GM12878 (cell line): Measurements from ENCODE around the gene KRTAP3-3. TPM values are rescaled to one million over a fixed set of nuclear protein-coding genes. Genes with fewer than 3 reads are reported as not detected.

ENCODE experiments used
- ATAC-seq: fragments of 200-7000 bp; cut with Tn5 transposase; 3 replicates; pipeline ENCODE4 v1.9.1; 2020; ENCODE audit warnings: mild to moderate bottlenecking, moderate library complexity
- BruUV-seq: library from RNA; stranded (reverse); fragments of 400-500 nt; replicated peaks from 2 replicates; lab custom pipeline; 2021; lab: Mats Ljungman, UMichigan
- CTCF ChIA-PET: fragments of 300-600 bp; sonication (Branson Sonifier 250); formaldehyde crosslinking; extraction: SDS; loops from one replicate; lab custom pipeline; 2021; ENCODE audit warnings: inconsistent platforms; lab: Yijun Ruan, JAX
- POLR2A ChIA-PET: fragments of 350-600 bp; formaldehyde crosslinking; extraction: SDS; loops from one replicate; lab custom pipeline; 2021; ENCODE audit warnings: inconsistent platforms; lab: Charles Lee
- RAD21 ChIA-PET: fragments of 300-600 bp; sonication (Branson Sonifier 250); formaldehyde crosslinking; loops from one replicate; lab custom pipeline; 2023; ENCODE audit warnings: antibody characterized with exemption; ENCODE audit not compliant: unreplicated experiment; lab: Charles Lee
- SMC1A ChIA-PET: fragments of 300-600 bp; sonication (Branson Sonifier 250); formaldehyde crosslinking; loops from one replicate; lab custom pipeline; 2023; ENCODE audit not compliant: unreplicated experiment, uncharacterized antibody; lab: Charles Lee
- DNase-seq: peaks from one replicate; pipeline ENCODE4 v3.0.0-alpha.2; 2011; ENCODE audit warnings: low read depth, low spot score
- FAIRE-seq: peaks from 3 replicates; lab custom pipeline; 2011; peaks lifted over from hg19 to GRCh38; lab: Jason Lieb, UNC
- H2AFZ ChIP-seq: 2 replicates; pipeline ENCODE4 v1.6.0; 2011; ENCODE audit warnings: low read depth, low read length, control low read depth; ENCODE audit not compliant: control insufficient read depth
- H3K27ac ChIP-seq: 2 replicates; pipeline ENCODE4 v1.5.1; 2011; ENCODE audit warnings: control low read depth; ENCODE audit not compliant: control insufficient read depth, insufficient read depth
- H3K27me3 ChIP-seq, 2 experiments: replicated peaks in 1 of 2; 2 replicates each; pipeline versions ENCODE4 v1.6.0 to v1.6.1; 2011; ENCODE audit warnings: low read length in 1 of 2; ENCODE audit not compliant: control insufficient read depth in 2 of 2, insufficient read depth in 2 of 2
- H3K36me3 ChIP-seq, 2 experiments: 2 replicates each; pipeline ENCODE4 v1.5.1; 2011; ENCODE audit warnings: low read length in 1 of 2; ENCODE audit not compliant: control insufficient read depth in 2 of 2, insufficient read depth in 2 of 2
- H3K4me1 ChIP-seq: 2 replicates; pipeline ENCODE4 v1.6.1; 2011; ENCODE audit warnings: mild to moderate bottlenecking, low read length, moderate library complexity, mixed read lengths; ENCODE audit not compliant: control insufficient read depth, insufficient read depth
- H3K4me2 ChIP-seq: 2 replicates; pipeline ENCODE4 v1.6.0; 2011; ENCODE audit warnings: control low read depth; ENCODE audit not compliant: control insufficient read depth, insufficient read depth
- H3K4me3 ChIP-seq: fragments of 200-600 bp; sonication (generic); 2 replicates; pipeline ENCODE4 v1.5.1; 2016
- H3K79me2 ChIP-seq: 2 replicates; pipeline ENCODE4 v1.6.0; 2011; ENCODE audit warnings: low read length; ENCODE audit not compliant: control insufficient read depth, insufficient read depth
- H3K9ac ChIP-seq: 2 replicates; pipeline ENCODE4 v1.8.0; 2011; ENCODE audit warnings: low read length, control low read depth, mixed read lengths; ENCODE audit not compliant: control insufficient read depth, insufficient read depth
- H3K9me3 ChIP-seq: replicated peaks from 3 replicates; pipeline ENCODE4 v1.5.1; 2011; ENCODE audit warnings: mild to moderate bottlenecking, low read length; ENCODE audit not compliant: control insufficient read depth, insufficient read depth
- H4K20me1 ChIP-seq: 2 replicates; pipeline ENCODE4 v1.6.0; 2011; ENCODE audit not compliant: control insufficient read depth, insufficient read depth
- ATF2 ChIP-seq: IDR thresholded peaks from 2 replicates; pipeline ENCODE4 v1.6.1; 2012; ENCODE audit warnings: low read length, inconsistent platforms
- BCL11A ChIP-seq: IDR thresholded peaks from 2 replicates; pipeline ENCODE4 v1.6.1; 2011; ENCODE audit warnings: low read depth, low read length
- BHLHE40 ChIP-seq, 2 experiments: fragments of 450-650 bp in 1 of 2; IDR thresholded peaks; 2 replicates each; pipeline ENCODE4 v1.6.1; 2011 to 2017; ENCODE audit warnings: low read depth in 2 of 2, borderline replicate concordance in 1 of 2, improper control_type of control experiment in 1 of 2, low read length in 1 of 2, mild to moderate bottlenecking in 1 of 2
- CBX3 ChIP-seq: fragments of 200-600 bp; sonication (generic); IDR thresholded peaks from 2 replicates; pipeline ENCODE4 v1.6.1; 2016; ENCODE audit warnings: low read depth, borderline replicate concordance
- CHD1 ChIP-seq: IDR thresholded peaks from 2 replicates; pipeline ENCODE4 v1.6.1; 2012; ENCODE audit warnings: low read depth, low read length, improper control_type of control experiment
- CREB1 ChIP-seq: IDR thresholded peaks from 2 replicates; pipeline ENCODE4 v1.6.1; 2012; ENCODE audit warnings: low read depth, mild to moderate bottlenecking, inconsistent platforms
- E4F1 ChIP-seq: fragments of 450-650 bp; IDR thresholded peaks from 2 replicates; pipeline ENCODE4 v1.6.1; 2018; ENCODE audit warnings: borderline replicate concordance, mild to moderate bottlenecking; ENCODE audit not compliant: partially characterized antibody
- MTA2 ChIP-seq: fragments of 450-650 bp; IDR thresholded peaks from 2 replicates; pipeline ENCODE4 v1.6.1; 2016; ENCODE audit warnings: low read depth, mild to moderate bottlenecking, moderate library complexity
- NKRF ChIP-seq: fragments of 450-650 bp; conservative IDR thresholded peaks from 2 replicates; pipeline ENCODE4 v1.6.1; 2017; ENCODE audit warnings: mild to moderate bottlenecking, moderate library complexity
- PAX8 ChIP-seq: fragments of 450-650 bp; IDR thresholded peaks from 2 replicates; pipeline ENCODE4 v1.6.1; 2017; ENCODE audit warnings: mild to moderate bottlenecking, moderate library complexity
- SMC3 ChIP-seq: IDR thresholded peaks from 2 replicates; pipeline ENCODE4 v1.6.1; 2011; ENCODE audit warnings: low read length, improper control_type of control experiment, borderline replicate concordance
- STAT1 ChIP-seq: fragments of 450-650 bp; conservative IDR thresholded peaks from 2 replicates; pipeline ENCODE4 v1.6.1; 2014; ENCODE audit warnings: antibody characterized with exemption, mild to moderate bottlenecking
- ZSCAN29 ChIP-seq: fragments of 450-650 bp; IDR thresholded peaks from 2 replicates; pipeline ENCODE4 v1.6.1; 2017; ENCODE audit warnings: mild to moderate bottlenecking, moderate library complexity
- WGBS: methylation state at CpG from one replicate; pipeline ENCODE4 v1.1.6; 2016; ENCODE audit warnings: low lambda C conversion rate; ENCODE audit not compliant: insufficient replicate concordance, insufficient coverage; ENCODE audit errors: missing lambda C conversion rate; 5-methylcytosine and 5-hydroxymethylcytosine counted together
- in situ Hi-C: fragments of 300-500 bp; cut with MboI; formaldehyde crosslinking; loops from 9 replicates; pipeline ENCODE4 v1.14.3; 2018; ENCODE audit warnings: mixed read lengths
- intact Hi-C: fragments of 100-400 bp; cut with micrococcal nuclease; formaldehyde crosslinking; loops from one replicate; pipeline ENCODE4 v1.14.2; 2022; ENCODE audit not compliant: unreplicated experiment
- polyA plus RNA-seq, 11 experiments: library from polyadenylated mRNA; depleted of rRNA in 4 of 11; unstranded in 6 of 11; stranded (reverse) in 5 of 11; fragments of >200 nt; fragmentation: Nextera tagmentation in 4 of 11; fragmentation: Illumina TruSeq in 1 of 11; extraction: Ambion mirVana in 4 of 11; extraction: Trizol in 1 of 11; gene quantifications; 1 replicate in 1 of 11; 2 replicates in 10 of 11; pipeline versions ENCODE4 v1.2.1 to v1.2.3, GENCODE V29; 2011 to 2016; ENCODE audit warnings: inconsistent platforms in 2 of 11, missing spikeins in 2 of 11, low read depth in 1 of 11
- total RNA-seq, 4 experiments: library from RNA; depleted of rRNA in 3 of 4; stranded (reverse); fragments of >200 nt in 3 of 4; fragmentation: Illumina TruSeq in 1 of 4; extraction: Trizol in 1 of 4; gene quantifications; 2 replicates each; pipeline versions ENCODE4 v1.2.1 to v1.2.3, GENCODE V29; 2013 to 2021

KRTAP3-3 gene
- total and polyA plus RNA-seq, 10 of the 15 experiments (the other 5 are each of a cell fraction or from before 2014, with no cell fraction given) = not detected

- H3K4me3 ChIP-seq = no peak overlapping the region
- H3K79me2 ChIP-seq = no peaks in the 10 kb centered on the region
- 35% methylated on average over 8 of the region's 8 CpGs for WGBS
- in situ Hi-C loops = no loop called here
- H3K27ac ChIP-seq = no peak overlapping the region
- CTCF ChIA-PET = interaction anchor here (0.7 to 1.1 kb wide), 2 partner anchors 16 to 336 kb away, joined by 3 to 4 read pairs; no protein-coding TSS in a partner anchor
- no peak overlapping the region for H3K4me2 ChIP-seq
- no peaks in the 10 kb centered on the region for H3K9me3 ChIP-seq
- no peak for ATAC-seq
- H3K36me3 ChIP-seq = no peaks in the 10 kb centered on the region
- TF ChIP-seq E4F1 (no peak), STAT1 (no peak), BHLHE40 (IDR thresholded peaks at IDR 0.05; ENCODE audit: borderline replicate concordance in 1 of 2, low read depth in 2 of 2, low read length in 1 of 2) (no peak), ZSCAN29 (no peak), CREB1 (no peak), NKRF (no peak), SMC3 (no peak), CHD1 (no peak), ATF2 (no peak), PAX8 (no peak), BCL11A (no peak), CBX3 (no peak), MTA2 (no peak)
- TF ChIP-seq, all 136 proteins: peak for 0
- ChIA-PET SMC1A (no interaction called here), RAD21 (no interaction called here), POLR2A (interaction anchor here (0.5 kb wide), 1 partner anchor 414 kb away, joined by 6 read pairs; no protein-coding TSS in a partner anchor)
- Histone ChIP-seq H3K4me1 (no peaks in the 10 kb centered on the region), H3K27me3 (no peaks in the 10 kb centered on the region), H3K9ac (no peak overlapping the region), H4K20me1 (no peaks in the 10 kb centered on the region), H2AFZ (no peak overlapping the region)
- BruUV-seq = no TSS peak
- DNase-seq (no peak), FAIRE-seq (no peak)
- intact Hi-C loops = no loop called here
Observed at GRCh38 chr17:40956401-40957254, 37.3 kb downstream of the KRTAP3-3 start.
